ENCODE measurements around the gene HTR3E. TPM values are rescaled to one million over a fixed set of nuclear protein-coding genes. Genes with fewer than 3 reads are reported as not detected.
"Not testable (repeated sequence)": the region's sequence is repeated elsewhere in the genome, so short reads cannot be mapped to it uniquely, and the experiment has no call there.

HTR3E gene, protein sequence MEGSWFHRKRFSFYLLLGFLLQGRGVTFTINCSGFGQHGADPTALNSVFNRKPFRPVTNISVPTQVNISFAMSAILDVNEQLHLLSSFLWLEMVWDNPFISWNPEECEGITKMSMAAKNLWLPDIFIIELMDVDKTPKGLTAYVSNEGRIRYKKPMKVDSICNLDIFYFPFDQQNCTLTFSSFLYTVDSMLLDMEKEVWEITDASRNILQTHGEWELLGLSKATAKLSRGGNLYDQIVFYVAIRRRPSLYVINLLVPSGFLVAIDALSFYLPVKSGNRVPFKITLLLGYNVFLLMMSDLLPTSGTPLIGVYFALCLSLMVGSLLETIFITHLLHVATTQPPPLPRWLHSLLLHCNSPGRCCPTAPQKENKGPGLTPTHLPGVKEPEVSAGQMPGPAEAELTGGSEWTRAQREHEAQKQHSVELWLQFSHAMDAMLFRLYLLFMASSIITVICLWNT
- not detected in 2 replicates for total RNA-seq

DNA sequence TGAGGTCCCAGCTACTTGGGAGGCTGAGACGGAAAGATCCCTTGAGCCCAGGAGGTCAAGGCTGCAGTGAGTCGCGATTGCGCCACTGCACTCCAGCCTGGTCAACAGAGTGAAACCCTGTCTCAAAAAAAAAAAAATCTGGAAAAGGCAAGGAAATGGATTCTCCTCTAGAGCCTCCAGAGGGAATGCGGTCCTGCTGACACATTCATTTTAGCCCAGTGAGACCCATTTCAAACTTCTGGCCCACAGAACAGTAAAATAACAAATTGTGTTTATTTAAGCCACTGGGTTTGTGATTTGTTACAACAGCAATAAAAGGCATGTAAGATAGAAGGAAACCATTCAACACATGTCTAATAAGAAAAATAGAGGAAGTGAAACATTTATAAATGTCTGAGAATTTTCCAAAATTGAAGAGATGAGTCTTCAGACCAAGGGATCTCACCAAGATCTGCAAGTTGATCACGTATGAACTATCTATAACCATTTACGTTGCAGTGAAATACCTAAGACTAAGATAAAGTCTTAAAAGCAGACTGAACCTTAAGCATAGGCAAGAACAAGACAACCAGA lies at the start of gene HTR3E:
HTR3E (plus strand) TSS at position 254 of the 573 bp plus-strand sequence. CDS start 466 bp downstream, outside the sequence.
- no peak for DNase-seq
- intact Hi-C loops (cut with micrococcal nuclease) = no loop called here
- H3K36me3 Mint-ChIP-seq (ENCODE audit: low read depth) = peaks cover 2% of the 10 kb centered on the region
- peaks cover 8% of the 10 kb centered on the region for H3K9me3 Mint-ChIP-seq
- no peak within 1 kb of the TSS for H3K27ac Mint-ChIP-seq
- H3K4me3 Mint-ChIP-seq = no peak within 1 kb of the TSS
- H3K4me1 Mint-ChIP-seq = no peaks in the 10 kb centered on the region
- peaks cover 5% of the 10 kb centered on the region for H3K27me3 Mint-ChIP-seq

DNA sequence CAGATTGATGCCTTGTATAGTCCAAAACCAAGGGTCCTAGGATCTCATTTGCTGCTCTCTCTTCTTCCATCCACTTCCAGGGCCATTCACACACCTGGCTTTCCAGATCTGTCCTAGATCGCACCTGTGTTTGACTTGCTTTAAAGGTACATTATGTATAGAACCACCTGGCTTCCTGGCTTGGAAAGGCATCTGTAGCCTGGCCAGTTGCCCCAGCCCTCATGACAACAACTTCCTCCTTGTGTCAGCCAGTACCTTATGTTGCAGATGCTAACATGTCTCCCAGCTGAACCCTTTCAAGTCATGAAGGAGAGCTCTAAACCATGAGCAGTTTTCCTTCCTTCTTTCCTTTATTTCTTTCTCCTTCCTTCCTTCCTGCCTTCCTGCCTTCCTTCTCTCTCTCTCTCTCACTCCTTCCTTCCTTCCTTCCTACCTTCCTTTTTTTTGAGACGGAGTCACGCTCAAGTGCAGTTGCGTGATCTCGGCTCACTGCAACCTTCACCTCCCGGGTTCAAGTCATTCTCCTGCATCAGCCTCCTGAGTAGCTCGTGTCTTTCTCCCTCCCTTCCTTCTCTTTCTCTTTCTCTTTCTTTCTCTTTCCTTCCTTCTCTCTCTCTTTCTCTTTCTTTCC lies 46.5 kb upstream of the HTR3E start:
- no peak for DNase-seq
- Mint-ChIP-seq H3K27ac (no peak overlapping the region), H3K36me3 (ENCODE audit: low read depth) (no peaks in the 10 kb centered on the region), H3K27me3 (peaks cover 10% of the 10 kb centered on the region), H3K4me1 (no peaks in the 10 kb centered on the region), H3K9me3 (no peaks in the 10 kb centered on the region), H3K4me3 (no peak overlapping the region)
- intact Hi-C loops (cut with micrococcal nuclease) = no loop called here

DNA sequence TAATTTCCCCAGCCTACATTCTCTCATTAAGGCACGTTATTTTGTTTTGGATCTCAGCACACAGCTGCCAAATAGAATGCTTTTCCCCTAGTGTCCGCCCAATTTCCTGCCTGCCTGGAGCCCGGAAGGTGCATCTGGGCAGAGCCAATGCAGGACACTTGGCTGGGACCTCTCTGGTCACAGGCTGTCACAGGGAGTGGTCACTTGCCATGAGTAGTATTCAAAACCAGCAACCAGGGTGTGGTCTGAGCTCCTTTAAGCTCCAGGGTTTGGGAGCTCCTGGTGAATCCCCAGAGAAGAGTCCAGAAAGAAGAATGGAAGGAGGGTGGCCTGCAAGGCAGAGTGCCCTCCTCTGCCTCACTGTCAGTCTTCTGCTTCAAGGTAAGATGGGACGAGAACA lies 44.1 kb upstream of the HTR3E start, which contains the start of gene HTR3C:
HTR3C (plus strand) TSS at position 281 of the 400 bp plus-strand sequence; CDS start at position 315, 34 bp downstream.
- DNase-seq = no peak
- no peaks in the 10 kb centered on the region for H3K36me3 Mint-ChIP-seq (ENCODE audit: low read depth)
- no peak within 1 kb of the TSS for H3K4me3 Mint-ChIP-seq
- no peaks in the 10 kb centered on the region for H3K4me1 Mint-ChIP-seq
- no peaks in the 10 kb centered on the region for H3K9me3 Mint-ChIP-seq
- H3K27ac Mint-ChIP-seq = no peak within 1 kb of the TSS
- peaks cover 12% of the 10 kb centered on the region for H3K27me3 Mint-ChIP-seq
- intact Hi-C loops (cut with micrococcal nuclease) = no loop called here

DNA sequence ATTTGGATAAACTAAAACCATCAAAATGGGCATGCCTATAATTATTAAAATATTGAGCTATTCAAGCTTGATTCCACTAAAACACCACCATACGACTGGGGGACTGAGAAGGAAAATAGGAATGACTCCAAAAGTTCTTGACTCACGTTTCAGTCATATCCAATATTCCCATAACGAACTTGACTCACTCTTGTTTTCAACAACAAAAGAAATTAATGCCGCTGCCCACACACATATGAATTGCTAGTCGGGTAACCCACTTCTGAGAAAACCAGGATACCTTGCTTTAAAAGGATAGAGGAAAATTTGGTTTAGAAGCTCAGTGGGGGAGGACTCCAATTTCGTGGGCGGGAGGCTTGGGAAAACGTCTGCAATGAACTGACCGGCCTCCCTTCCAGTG lies 38.8 kb upstream of the HTR3E start:
- Mint-ChIP-seq H3K4me3 (no peak overlapping the region), H3K27me3 (peaks cover 7% of the 10 kb centered on the region), H3K9me3 (no peaks in the 10 kb centered on the region), H3K36me3 (ENCODE audit: low read depth) (no peaks in the 10 kb centered on the region), H3K4me1 (no peaks in the 10 kb centered on the region), H3K27ac (no peak overlapping the region)
- no peak for DNase-seq
- intact Hi-C loops (cut with micrococcal nuclease) = no loop called here

DNA sequence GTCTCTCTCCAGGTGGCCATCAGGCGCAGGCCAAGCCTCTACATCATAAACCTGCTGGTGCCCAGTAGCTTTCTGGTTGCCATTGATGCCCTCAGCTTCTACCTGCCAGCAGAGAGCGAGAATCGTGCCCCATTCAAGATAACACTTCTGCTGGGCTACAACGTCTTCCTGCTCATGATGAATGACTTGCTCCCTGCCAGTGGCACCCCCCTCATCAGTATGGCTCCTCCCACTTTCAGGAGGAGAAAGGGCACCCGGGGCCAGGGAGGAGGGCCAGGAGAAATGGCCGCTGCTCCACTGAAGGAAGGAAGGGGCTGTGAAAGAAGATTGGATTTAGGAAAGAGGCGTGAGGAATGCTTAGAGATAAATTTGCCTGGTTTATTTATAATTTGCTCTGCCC lies 37.4 kb upstream of the HTR3E start:
- no peaks in the 10 kb centered on the region for H3K36me3 Mint-ChIP-seq (ENCODE audit: low read depth)
- H3K27ac Mint-ChIP-seq = no peak overlapping the region
- peaks cover 8% of the 10 kb centered on the region for H3K27me3 Mint-ChIP-seq
- no peak for DNase-seq
- H3K4me3 Mint-ChIP-seq = no peak overlapping the region
- H3K4me1 Mint-ChIP-seq = no peaks in the 10 kb centered on the region
- intact Hi-C loops (cut with micrococcal nuclease) = no loop called here
- H3K9me3 Mint-ChIP-seq = no peaks in the 10 kb centered on the region

DNA sequence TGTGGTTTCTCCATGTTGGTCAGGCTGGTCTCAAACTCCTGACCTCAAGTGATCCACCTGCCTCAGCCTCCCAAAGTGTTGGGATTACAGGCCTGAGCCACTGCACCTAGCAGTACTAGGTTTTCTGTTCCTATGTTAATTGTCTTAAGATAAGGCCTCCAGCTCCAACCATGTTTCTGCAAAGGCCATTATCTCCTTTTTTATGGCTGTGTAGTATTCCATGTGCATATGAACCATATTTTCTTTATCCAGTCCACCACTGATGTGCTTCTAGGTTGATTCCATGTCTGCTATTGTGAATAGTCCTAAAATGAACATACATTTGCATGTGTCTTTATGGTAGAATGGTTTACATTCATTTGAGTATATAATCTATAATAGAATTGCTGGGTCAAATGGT lies 34.2 kb upstream of the HTR3E start:
- Mint-ChIP-seq H3K4me3 (no peak overlapping the region), H3K9me3 (no peaks in the 10 kb centered on the region), H3K27me3 (peaks cover 10% of the 10 kb centered on the region), H3K27ac (no peak overlapping the region), H3K4me1 (no peaks in the 10 kb centered on the region), H3K36me3 (ENCODE audit: low read depth) (no peaks in the 10 kb centered on the region)
- no peak for DNase-seq
- intact Hi-C loops (cut with micrococcal nuclease) = no loop called here

DNA sequence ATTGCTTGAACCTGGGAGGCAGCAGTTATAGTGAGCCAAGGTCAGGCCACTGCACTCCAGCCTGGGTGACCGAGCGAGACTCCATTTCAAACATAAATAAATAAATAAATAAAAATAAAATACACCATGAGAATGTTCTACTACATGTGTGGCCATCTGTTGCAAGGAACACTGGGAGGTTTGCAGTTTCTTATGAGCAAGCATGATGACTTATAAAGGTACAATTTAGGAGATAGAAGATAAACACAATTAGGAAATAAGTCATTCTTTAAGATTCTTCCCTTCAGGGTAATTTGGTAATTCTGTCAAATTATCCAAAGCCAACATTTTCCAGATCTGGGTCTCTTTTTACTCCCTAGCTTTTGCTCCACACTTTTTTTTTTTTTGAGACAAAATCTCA lies 30.7 kb upstream of the HTR3E start:
- no peak overlapping the region for H3K27ac Mint-ChIP-seq
- peaks cover 12% of the 10 kb centered on the region for H3K27me3 Mint-ChIP-seq
- intact Hi-C loops (cut with micrococcal nuclease) = no loop called here
- H3K4me3 Mint-ChIP-seq = no peak overlapping the region
- no peaks in the 10 kb centered on the region for H3K9me3 Mint-ChIP-seq
- no peaks in the 10 kb centered on the region for H3K36me3 Mint-ChIP-seq (ENCODE audit: low read depth)
- no peaks in the 10 kb centered on the region for H3K4me1 Mint-ChIP-seq
- DNase-seq = no peak

DNA sequence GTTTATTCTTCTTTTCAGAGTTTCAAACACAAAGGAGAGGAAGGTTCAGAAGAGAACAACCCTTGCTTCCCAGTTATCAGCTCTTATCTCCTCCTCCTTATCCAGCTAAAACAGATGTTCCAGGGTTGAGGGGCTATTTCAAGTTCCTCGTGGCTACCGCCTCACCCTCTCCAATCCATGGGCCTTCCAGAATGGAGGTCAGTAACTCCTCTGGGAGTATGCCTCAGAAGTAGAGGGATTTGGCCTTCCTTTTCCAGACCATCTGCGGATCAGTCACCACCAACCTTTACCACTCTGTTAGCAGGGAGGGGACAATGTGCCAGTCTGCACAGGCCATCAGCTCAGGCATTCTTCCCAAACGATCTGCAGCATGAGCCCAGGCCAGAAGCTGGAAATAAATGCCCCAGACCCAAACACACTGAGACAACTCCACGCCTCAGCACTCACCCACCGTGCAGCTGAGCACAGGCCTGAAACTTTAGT lies 29.2 kb upstream of the HTR3E start:
- no peaks in the 10 kb centered on the region for H3K4me1 Mint-ChIP-seq
- no peak for DNase-seq
- no peak overlapping the region for H3K27ac Mint-ChIP-seq
- no peak overlapping the region for H3K4me3 Mint-ChIP-seq
- peaks cover 10% of the 10 kb centered on the region for H3K27me3 Mint-ChIP-seq
- intact Hi-C loops (cut with micrococcal nuclease) = no loop called here
- no peaks in the 10 kb centered on the region for H3K9me3 Mint-ChIP-seq
- no peaks in the 10 kb centered on the region for H3K36me3 Mint-ChIP-seq (ENCODE audit: low read depth)

DNA sequence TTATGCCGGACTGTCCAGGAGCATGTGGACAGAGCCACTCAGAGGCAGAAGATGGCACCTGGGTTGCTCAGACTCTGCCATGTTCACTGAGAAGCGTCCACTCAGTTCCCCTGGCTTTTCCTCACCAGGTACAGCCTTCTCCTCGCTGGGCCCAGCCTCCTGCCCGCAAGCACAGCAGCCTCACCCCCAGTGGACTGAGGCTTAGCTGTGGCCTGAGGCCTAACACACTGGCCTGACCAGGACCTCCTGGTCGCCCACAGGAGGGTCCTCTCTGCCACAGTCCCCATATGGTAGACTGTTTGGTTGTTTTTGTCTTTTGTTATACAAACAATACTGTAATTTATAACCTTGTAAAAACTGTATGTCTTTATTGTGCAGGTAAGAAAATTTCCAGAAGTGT lies 28.5 kb upstream of the HTR3E start:
- H3K27ac Mint-ChIP-seq = no peak overlapping the region
- no peaks in the 10 kb centered on the region for H3K36me3 Mint-ChIP-seq (ENCODE audit: low read depth)
- DNase-seq = no peak
- H3K9me3 Mint-ChIP-seq = no peaks in the 10 kb centered on the region
- H3K27me3 Mint-ChIP-seq = peaks cover 12% of the 10 kb centered on the region
- H3K4me3 Mint-ChIP-seq = no peak overlapping the region
- no peaks in the 10 kb centered on the region for H3K4me1 Mint-ChIP-seq
- intact Hi-C loops (cut with micrococcal nuclease) = no loop called here

DNA sequence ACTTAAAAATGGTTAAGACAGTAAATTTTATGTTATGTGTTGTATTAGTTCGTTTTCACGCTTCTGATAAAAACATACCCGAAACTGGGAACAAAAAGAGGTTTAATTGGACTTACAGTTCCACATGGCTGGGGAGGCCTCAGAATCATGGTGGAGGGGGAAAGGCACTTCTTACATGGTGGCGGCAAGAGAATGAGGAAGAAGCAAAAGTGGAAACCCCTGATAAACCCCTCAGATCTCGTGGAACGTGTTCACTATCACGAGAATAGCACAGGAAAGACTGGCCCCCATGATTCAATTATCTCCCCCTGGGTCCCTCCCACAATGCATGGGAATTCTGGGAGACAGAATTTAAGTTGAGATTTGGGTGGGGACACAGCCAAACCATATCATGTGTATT lies 25.7 kb upstream of the HTR3E start:
- H3K27me3 Mint-ChIP-seq; H3K9me3 Mint-ChIP-seq; H3K36me3 Mint-ChIP-seq (ENCODE audit: low read depth); intact Hi-C loops (cut with micrococcal nuclease); H3K4me1 Mint-ChIP-seq; DNase-seq; H3K27ac Mint-ChIP-seq; H3K4me3 Mint-ChIP-seq: not testable (repeated sequence)

DNA sequence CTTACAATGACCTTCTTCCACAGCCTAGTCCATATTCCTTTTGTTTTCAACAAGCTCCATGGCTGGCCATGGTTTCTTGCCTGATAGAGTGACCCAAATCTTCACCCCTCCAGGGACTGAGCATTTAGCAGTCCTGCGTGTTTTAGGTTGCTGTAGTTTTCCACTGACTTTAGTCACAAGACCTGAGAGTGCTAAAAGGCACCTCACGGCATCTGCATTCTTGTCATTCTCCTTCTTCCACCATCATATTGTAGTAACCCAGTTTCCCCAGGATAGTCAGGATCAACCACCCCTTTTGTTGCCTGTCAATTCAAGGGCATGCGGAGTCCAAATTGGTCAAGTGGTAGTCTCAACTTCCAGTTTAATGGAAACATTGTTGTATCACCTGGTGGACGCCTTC lies 23.2 kb upstream of the HTR3E start:
- no peak for DNase-seq
- H3K36me3 Mint-ChIP-seq (ENCODE audit: low read depth) = no peaks in the 10 kb centered on the region
- no peaks in the 10 kb centered on the region for H3K4me1 Mint-ChIP-seq
- intact Hi-C loops (cut with micrococcal nuclease) = no loop called here
- H3K27me3 Mint-ChIP-seq = peaks cover 4% of the 10 kb centered on the region
- no peaks in the 10 kb centered on the region for H3K9me3 Mint-ChIP-seq
- no peak overlapping the region for H3K27ac Mint-ChIP-seq
- H3K4me3 Mint-ChIP-seq = no peak overlapping the region

DNA sequence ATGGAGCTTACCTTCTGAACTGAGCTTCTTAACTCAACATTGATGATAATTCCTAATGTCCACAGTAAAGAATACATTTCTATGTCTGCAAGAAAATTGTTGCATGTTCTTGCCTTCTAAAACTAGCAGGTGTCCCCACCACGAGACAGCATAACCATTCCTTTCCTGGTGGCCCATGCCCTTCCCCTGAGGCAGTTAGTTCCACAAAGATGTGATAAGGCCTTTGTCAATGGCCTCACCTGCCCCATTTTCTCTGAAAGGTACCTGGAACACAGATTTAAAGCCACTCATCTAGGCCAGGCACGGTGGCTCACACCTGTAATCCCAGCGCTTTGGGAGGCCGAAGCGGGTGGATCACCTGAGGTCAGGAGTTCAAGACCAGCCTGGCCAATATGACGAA lies 21.0 kb upstream of the HTR3E start:
- Mint-ChIP-seq H3K27me3 (peaks cover 4% of the 10 kb centered on the region), H3K4me1 (no peaks in the 10 kb centered on the region), H3K9me3 (no peaks in the 10 kb centered on the region), H3K36me3 (ENCODE audit: low read depth) (no peaks in the 10 kb centered on the region), H3K27ac (no peak overlapping the region), H3K4me3 (no peak overlapping the region)
- no peak for DNase-seq
- intact Hi-C loops (cut with micrococcal nuclease) = no loop called here

DNA sequence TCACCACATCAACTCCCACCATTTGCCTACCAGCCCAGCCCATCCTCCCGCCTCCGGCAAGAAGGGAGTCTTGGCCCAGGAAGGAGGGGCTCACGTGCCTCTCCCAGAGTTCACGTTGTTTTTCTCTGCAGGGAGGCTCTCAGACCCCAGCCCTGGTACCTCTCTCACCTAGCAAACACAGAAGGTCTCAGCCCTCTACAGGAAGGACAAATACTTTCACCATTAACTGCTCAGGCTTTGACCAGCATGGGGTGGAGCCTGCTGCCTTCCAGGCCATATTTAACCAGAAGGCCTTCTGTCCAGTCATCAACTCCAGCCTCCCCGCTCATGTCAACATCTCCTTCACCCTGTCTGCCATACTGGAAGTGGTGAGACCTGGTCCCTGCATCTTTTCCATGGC lies 19.0 kb upstream of the HTR3E start:
- Mint-ChIP-seq H3K4me1 (no peaks in the 10 kb centered on the region), H3K36me3 (ENCODE audit: low read depth) (no peaks in the 10 kb centered on the region), H3K27me3 (peaks cover 2% of the 10 kb centered on the region), H3K27ac (no peak overlapping the region), H3K9me3 (no peaks in the 10 kb centered on the region), H3K4me3 (no peak overlapping the region)
- intact Hi-C loops (cut with micrococcal nuclease) = no loop called here
- no peak for DNase-seq

DNA sequence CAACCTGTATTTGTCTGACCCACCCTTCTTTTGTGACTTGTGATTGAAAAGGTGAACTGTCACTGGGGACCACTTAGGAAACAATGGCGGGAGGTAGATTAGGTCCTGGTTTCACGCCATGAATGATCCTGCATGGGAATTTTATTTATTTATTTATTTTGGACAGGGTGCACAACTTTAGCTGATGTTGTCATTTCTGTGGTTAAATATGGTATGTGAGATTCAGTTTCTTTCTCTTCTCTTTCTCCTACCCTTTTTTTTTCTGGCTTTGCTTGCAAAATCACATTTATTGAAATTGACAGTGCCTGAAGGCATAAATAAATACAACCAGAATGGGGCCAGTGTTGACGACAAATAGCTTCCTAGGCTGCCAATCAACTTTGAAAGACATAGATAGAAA lies 18.0 kb upstream of the HTR3E start:
- Mint-ChIP-seq H3K27ac (no peak overlapping the region), H3K27me3 (no peaks in the 10 kb centered on the region), H3K4me3 (no peak overlapping the region), H3K9me3 (no peaks in the 10 kb centered on the region), H3K4me1 (no peaks in the 10 kb centered on the region), H3K36me3 (ENCODE audit: low read depth) (no peaks in the 10 kb centered on the region)
- no peak for DNase-seq
- intact Hi-C loops (cut with micrococcal nuclease) = no loop called here

Data from activated CD4-positive, alpha-beta T cell treated with anti-CD3 and anti-CD28 coated beads, Interleukin-2, amount 10 ng/mL, durations not matched to agents 24 days and 14 days (primary cell).